ENCODE data around the gene KHSRP. TPM values are rescaled to one million over a fixed set of nuclear protein-coding genes. Genes with fewer than 3 reads are reported as not detected.

KHSRP gene, protein sequence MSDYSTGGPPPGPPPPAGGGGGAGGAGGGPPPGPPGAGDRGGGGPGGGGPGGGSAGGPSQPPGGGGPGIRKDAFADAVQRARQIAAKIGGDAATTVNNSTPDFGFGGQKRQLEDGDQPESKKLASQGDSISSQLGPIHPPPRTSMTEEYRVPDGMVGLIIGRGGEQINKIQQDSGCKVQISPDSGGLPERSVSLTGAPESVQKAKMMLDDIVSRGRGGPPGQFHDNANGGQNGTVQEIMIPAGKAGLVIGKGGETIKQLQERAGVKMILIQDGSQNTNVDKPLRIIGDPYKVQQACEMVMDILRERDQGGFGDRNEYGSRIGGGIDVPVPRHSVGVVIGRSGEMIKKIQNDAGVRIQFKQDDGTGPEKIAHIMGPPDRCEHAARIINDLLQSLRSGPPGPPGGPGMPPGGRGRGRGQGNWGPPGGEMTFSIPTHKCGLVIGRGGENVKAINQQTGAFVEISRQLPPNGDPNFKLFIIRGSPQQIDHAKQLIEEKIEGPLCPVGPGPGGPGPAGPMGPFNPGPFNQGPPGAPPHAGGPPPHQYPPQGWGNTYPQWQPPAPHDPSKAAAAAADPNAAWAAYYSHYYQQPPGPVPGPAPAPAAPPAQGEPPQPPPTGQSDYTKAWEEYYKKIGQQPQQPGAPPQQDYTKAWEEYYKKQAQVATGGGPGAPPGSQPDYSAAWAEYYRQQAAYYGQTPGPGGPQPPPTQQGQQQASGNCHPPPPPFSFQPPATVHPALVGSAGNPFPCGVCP
- 94.5 and 217 TPM in 2 replicates for total RNA-seq (2014; rRNA removed; shearing (Covaris generic); ENCODE audit: low replicate concordance)

DNA sequence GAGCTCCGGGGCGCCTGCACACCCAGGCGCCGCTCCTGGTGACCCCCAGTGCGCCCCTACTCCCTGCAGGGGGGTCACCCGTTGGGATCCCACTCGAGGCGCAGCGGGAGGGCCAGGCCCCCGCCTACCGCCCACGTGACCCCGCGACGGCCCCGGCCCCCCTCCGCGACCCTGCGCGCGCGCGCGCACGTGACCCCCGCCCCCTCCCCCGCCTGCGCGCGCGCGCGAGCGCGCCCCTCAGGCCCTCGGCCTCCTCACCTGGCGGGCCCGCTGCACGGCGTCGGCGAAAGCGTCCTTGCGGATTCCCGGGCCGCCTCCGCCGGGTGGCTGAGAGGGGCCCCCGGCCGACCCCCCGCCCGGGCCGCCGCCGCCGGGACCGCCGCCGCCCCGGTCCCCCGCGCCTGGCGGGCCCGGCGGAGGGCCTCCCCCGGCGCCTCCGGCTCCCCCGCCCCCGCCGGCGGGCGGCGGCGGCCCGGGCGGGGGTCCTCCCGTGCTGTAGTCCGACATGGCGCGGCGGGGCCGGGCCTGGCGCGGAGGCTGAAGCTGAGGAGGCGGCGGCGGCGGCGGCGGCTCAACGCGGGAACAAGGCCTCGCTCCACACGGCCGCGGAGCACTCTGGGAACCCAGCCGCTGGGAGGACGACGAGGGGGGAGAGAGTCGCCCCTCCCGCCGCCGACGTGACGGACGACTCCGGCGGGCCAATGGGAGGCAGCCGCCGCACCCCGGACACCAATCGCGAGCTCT, at the start of gene KHSRP:
TSS of gene KHSRP (minus strand) at position 617 of the 744 bp plus-strand sequence. CDS start at position 507, 110 bp downstream.
- H3K4me1 ChIP-seq (ENCODE audit: low read length): peaks cover 22% of the 10 kb centered on the region
- peaks cover 30% of the 10 kb centered on the region for H3K36me3 ChIP-seq (ENCODE audit: insufficient read depth, low read length)
- H3K9me2 ChIP-seq (replicated peaks; ENCODE audit: insufficient read depth, low read length): no peaks in the 10 kb centered on the region
- H3K4me2 ChIP-seq (ENCODE audit: low read depth, low read length, poor library complexity, severe bottlenecking): peak within 1 kb of the TSS; percentile 88
- peak within 1 kb of the TSS; percentile 99 for H3K9ac ChIP-seq (ENCODE audit: low read length)
- H3K27ac ChIP-seq (ENCODE audit: low read length): peak within 1 kb of the TSS; percentile 29
- peaks cover 46% of the 10 kb centered on the region for H3K79me2 ChIP-seq (ENCODE audit: low read length)
- no peaks in the 10 kb centered on the region for H3K27me3 ChIP-seq (ENCODE audit: low read length)
- H2AFZ ChIP-seq (ENCODE audit: low read length): peak within 1 kb of the TSS; percentile 34; the same call in 1 of the 2 replicates
- H3K4me3 ChIP-seq (ENCODE audit: low read length): peak within 1 kb of the TSS; percentile 89
- H4K20me1 ChIP-seq (ENCODE audit: insufficient read depth, low read depth, low read length): peaks cover 47% of the 10 kb centered on the region
- no peaks in the 10 kb centered on the region for H3K9me3 ChIP-seq (ENCODE audit: low read length)
- DNase-seq: peak; percentile 71

DNA sequence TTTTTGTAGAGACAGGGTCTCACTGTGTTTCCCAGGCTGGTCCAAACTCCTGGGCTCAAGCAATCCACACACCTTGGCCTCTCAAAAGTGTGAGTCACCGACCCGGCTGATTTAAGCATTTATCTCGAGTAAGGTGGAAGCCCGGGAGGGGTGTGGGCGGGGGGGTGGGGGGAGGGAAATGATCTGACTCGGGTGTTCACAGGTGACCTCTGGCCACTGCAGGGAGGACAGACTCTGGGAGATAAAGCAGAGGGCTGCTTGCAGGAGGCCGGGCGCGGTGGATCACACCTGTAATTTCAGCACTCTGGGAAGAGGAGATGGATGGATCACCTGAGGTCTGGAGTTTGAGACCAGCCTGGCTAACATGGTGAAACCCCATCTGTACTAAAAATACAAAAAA, 49.0 kb upstream of the KHSRP start:
- DNase-seq: no peak
- H3K4me1 ChIP-seq (ENCODE audit: low read length): no peaks in the 10 kb centered on the region
- no peaks in the 10 kb centered on the region for H3K27me3 ChIP-seq (ENCODE audit: low read length)
- H3K9me3 ChIP-seq (ENCODE audit: low read length): no peaks in the 10 kb centered on the region
- no peak overlapping the region for H3K27ac ChIP-seq (ENCODE audit: low read length)
- no peaks in the 10 kb centered on the region for H3K9me2 ChIP-seq (replicated peaks; ENCODE audit: insufficient read depth, low read length)
- no peak overlapping the region for H3K4me2 ChIP-seq (ENCODE audit: low read depth, low read length, poor library complexity, severe bottlenecking)
- H4K20me1 ChIP-seq (ENCODE audit: insufficient read depth, low read depth, low read length): no peaks in the 10 kb centered on the region
- H3K9ac ChIP-seq (ENCODE audit: low read length): no peak overlapping the region
- no peaks in the 10 kb centered on the region for H3K79me2 ChIP-seq (ENCODE audit: low read length)
- H3K36me3 ChIP-seq (ENCODE audit: insufficient read depth, low read length): peaks cover 14% of the 10 kb centered on the region
- H2AFZ ChIP-seq (ENCODE audit: low read length): no peak overlapping the region
- H3K4me3 ChIP-seq (ENCODE audit: low read length): no peak overlapping the region

DNA sequence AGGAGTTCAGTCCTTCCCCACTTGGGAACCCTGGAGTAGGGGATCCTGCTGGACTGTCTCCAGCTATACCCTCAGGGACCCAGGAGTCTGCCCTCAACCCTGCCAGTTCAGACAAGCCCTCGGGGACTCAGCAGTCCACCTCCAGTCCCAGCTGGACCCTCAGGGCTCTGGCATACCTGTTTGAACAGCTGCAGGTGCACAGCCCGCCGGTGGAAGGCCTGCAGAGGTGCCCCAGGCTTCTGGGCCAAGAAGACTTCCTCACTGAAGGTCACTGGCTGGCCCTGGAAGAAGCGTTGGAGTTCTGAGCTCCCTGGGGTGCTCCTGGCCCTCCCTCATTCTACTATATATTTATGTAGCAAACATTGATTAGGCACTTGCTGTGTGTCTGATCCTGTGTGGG, 48.1 kb upstream of the KHSRP start:
- Histone ChIP-seq H4K20me1 (ENCODE audit: insufficient read depth, low read depth, low read length) (no peaks in the 10 kb centered on the region), H3K4me1 (ENCODE audit: low read length) (no peaks in the 10 kb centered on the region), H2AFZ (ENCODE audit: low read length) (no peak overlapping the region), H3K9ac (ENCODE audit: low read length) (no peak overlapping the region), H3K4me2 (ENCODE audit: low read depth, low read length, poor library complexity, severe bottlenecking) (no peak overlapping the region), H3K27ac (ENCODE audit: low read length) (no peak overlapping the region), H3K9me2 (replicated peaks; ENCODE audit: insufficient read depth, low read length) (no peaks in the 10 kb centered on the region), H3K79me2 (ENCODE audit: low read length) (no peaks in the 10 kb centered on the region), H3K4me3 (ENCODE audit: low read length) (no peak overlapping the region), H3K36me3 (ENCODE audit: insufficient read depth, low read length) (peaks cover 14% of the 10 kb centered on the region), H3K9me3 (ENCODE audit: low read length) (no peaks in the 10 kb centered on the region), H3K27me3 (ENCODE audit: low read length) (no peaks in the 10 kb centered on the region)
- DNase-seq: no peak

DNA sequence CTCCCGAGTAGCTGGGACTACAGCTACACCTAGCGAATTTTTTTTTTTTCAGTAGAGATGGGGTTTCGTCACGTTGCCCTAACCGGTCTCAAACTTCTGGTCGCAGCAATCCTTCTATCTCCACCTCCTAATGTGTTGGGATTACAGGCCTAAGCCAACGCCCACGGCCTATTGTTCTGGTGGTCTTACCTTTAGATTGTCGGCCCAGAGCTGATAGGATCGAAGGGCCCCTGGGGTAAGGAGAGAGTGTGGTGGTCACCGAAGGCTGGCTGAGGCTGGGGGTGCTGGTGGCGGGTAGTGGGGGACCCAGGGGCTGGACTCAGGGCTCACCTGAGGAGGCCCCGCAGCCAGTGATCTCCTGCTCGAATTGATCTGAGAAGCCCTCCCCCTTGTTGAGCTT, 46.5 kb upstream of the KHSRP start:
- H3K27me3 ChIP-seq (ENCODE audit: low read length): no peaks in the 10 kb centered on the region
- no peak overlapping the region for H3K9ac ChIP-seq (ENCODE audit: low read length)
- H3K36me3 ChIP-seq (ENCODE audit: insufficient read depth, low read length): peaks cover 6% of the 10 kb centered on the region; the same call in 1 of the 2 replicates
- no peaks in the 10 kb centered on the region for H3K4me1 ChIP-seq (ENCODE audit: low read length)
- H3K4me2 ChIP-seq (ENCODE audit: low read depth, low read length, poor library complexity, severe bottlenecking): no peak overlapping the region
- no peaks in the 10 kb centered on the region for H4K20me1 ChIP-seq (ENCODE audit: insufficient read depth, low read depth, low read length)
- H2AFZ ChIP-seq (ENCODE audit: low read length): no peak overlapping the region
- H3K4me3 ChIP-seq (ENCODE audit: low read length): no peak overlapping the region
- H3K79me2 ChIP-seq (ENCODE audit: low read length): no peaks in the 10 kb centered on the region
- no peaks in the 10 kb centered on the region for H3K9me2 ChIP-seq (replicated peaks; ENCODE audit: insufficient read depth, low read length)
- no peak overlapping the region for H3K27ac ChIP-seq (ENCODE audit: low read length)
- DNase-seq: no peak
- no peaks in the 10 kb centered on the region for H3K9me3 ChIP-seq (ENCODE audit: low read length)

DNA sequence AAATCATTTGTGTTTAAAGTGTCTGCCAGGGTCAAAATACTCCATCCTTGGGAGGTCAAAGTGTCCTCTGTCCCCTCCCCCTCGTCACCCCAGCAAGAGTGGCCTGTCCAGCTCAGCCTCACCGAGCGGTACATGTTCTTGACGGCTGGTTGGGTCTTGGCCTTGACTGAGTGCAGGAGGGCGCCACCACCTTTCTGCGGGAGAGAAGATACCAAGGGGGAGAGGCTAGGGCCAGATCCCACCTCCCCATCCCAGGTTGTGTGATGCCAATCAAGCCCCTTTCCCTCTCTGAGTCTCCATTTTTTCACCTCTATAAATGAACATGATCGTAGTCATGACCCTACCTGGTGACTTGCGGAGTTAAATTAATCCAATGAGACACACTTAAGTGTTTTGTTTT, 45.6 kb upstream of the KHSRP start:
- Histone ChIP-seq H3K9me3 (ENCODE audit: low read length) (no peaks in the 10 kb centered on the region), H3K27me3 (ENCODE audit: low read length) (no peaks in the 10 kb centered on the region), H3K4me3 (ENCODE audit: low read length) (no peak overlapping the region), H3K4me2 (ENCODE audit: low read depth, low read length, poor library complexity, severe bottlenecking) (no peak overlapping the region), H3K27ac (ENCODE audit: low read length) (no peak overlapping the region), H3K79me2 (ENCODE audit: low read length) (no peaks in the 10 kb centered on the region), H3K4me1 (ENCODE audit: low read length) (no peaks in the 10 kb centered on the region), H3K9ac (ENCODE audit: low read length) (no peak overlapping the region), H3K36me3 (ENCODE audit: insufficient read depth, low read length) (peaks cover 2% of the 10 kb centered on the region; the same call in 1 of the 2 replicates), H3K9me2 (replicated peaks; ENCODE audit: insufficient read depth, low read length) (no peaks in the 10 kb centered on the region), H4K20me1 (ENCODE audit: insufficient read depth, low read depth, low read length) (no peaks in the 10 kb centered on the region), H2AFZ (ENCODE audit: low read length) (no peak overlapping the region)
- DNase-seq: no peak

DNA sequence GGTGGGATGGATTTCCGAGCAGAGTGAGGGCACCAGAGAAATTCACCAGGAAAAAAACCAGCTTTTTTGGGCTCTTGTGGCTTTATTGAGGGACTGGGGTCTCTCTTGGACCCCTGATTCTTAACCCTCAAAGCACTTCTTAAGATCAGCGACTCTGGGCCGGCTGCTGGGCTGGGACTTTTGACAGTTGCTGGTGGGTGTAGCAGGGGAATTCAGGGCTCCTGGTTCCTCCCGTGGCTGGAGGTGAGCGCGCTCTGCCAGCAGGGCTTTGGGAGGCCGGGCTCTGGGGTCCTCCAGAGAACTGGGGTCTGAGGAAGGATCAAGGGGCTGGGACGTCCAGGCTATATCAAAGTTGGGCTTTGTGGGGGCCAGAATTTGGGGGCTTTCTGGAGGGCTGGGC, 42.8 kb upstream of the KHSRP start:
- Histone ChIP-seq H3K79me2 (ENCODE audit: low read length) (no peaks in the 10 kb centered on the region), H4K20me1 (ENCODE audit: insufficient read depth, low read depth, low read length) (no peaks in the 10 kb centered on the region), H3K4me1 (ENCODE audit: low read length) (no peaks in the 10 kb centered on the region), H3K36me3 (ENCODE audit: insufficient read depth, low read length) (no peaks in the 10 kb centered on the region), H3K27me3 (ENCODE audit: low read length) (no peaks in the 10 kb centered on the region), H2AFZ (ENCODE audit: low read length) (no peak overlapping the region), H3K27ac (ENCODE audit: low read length) (no peak overlapping the region), H3K4me2 (ENCODE audit: low read depth, low read length, poor library complexity, severe bottlenecking) (no peak overlapping the region), H3K9me3 (ENCODE audit: low read length) (no peaks in the 10 kb centered on the region), H3K9ac (ENCODE audit: low read length) (no peak overlapping the region), H3K4me3 (ENCODE audit: low read length) (no peak overlapping the region), H3K9me2 (replicated peaks; ENCODE audit: insufficient read depth, low read length) (no peaks in the 10 kb centered on the region)
- no peak for DNase-seq

DNA sequence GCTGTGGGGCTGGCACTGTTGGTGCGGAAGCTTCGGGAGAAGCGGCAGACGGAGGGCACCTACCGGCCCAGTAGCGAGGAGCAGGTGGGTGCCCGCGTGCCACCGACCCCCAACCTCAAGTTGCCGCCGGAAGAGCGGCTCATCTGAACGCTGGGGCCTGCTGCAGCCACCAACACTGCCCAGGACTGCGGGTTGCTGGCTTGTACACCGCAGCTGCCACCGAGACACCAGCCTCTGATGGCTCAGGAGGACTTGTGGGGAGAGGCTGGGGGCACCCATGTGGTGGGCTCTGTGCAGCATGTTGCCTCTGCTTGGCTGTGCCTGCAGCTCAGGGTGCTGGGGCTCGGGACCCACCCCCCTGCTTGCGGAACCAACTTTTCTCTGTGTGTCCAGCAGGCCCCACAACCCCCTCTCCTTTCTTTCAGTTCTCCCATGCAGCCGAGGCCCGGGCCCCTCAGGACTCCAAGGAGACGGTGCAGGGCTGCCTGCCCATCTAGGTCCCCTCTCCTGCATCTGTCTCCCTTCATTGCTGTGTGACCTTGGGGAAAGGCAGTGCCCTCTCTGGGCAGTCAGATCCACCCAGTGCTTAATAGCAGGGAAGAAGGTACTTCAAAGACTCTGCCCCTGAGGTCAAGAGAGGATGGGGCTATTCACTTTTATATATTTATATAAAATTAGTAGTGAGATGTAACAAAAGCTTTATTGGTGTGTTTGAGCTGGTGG, 42.1 kb upstream of the KHSRP start:
- H3K36me3 ChIP-seq (ENCODE audit: insufficient read depth, low read length): no peaks in the 10 kb centered on the region
- no peaks in the 10 kb centered on the region for H3K9me2 ChIP-seq (replicated peaks; ENCODE audit: insufficient read depth, low read length)
- no peaks in the 10 kb centered on the region for H3K9me3 ChIP-seq (ENCODE audit: low read length)
- no peak overlapping the region for H3K4me3 ChIP-seq (ENCODE audit: low read length)
- no peaks in the 10 kb centered on the region for H3K4me1 ChIP-seq (ENCODE audit: low read length)
- no peaks in the 10 kb centered on the region for H3K79me2 ChIP-seq (ENCODE audit: low read length)
- no peaks in the 10 kb centered on the region for H3K27me3 ChIP-seq (ENCODE audit: low read length)
- no peaks in the 10 kb centered on the region for H4K20me1 ChIP-seq (ENCODE audit: insufficient read depth, low read depth, low read length)
- no peak overlapping the region for H2AFZ ChIP-seq (ENCODE audit: low read length)
- H3K27ac ChIP-seq (ENCODE audit: low read length): no peak overlapping the region
- H3K9ac ChIP-seq (ENCODE audit: low read length): no peak overlapping the region
- no peak for DNase-seq
- no peak overlapping the region for H3K4me2 ChIP-seq (ENCODE audit: low read depth, low read length, poor library complexity, severe bottlenecking)

Measured in Karpas-422 (cell line).